Body of pancreas (tissue), 4 donors: ENCODE measurements around the gene LMNA.

Experiments used
- CTCF ChIP-seq, 7 experiments: fragments of 450-650 bp in 4 of 7; fragments of 200-600 bp in 3 of 7; sonication (generic) in 3 of 7; IDR thresholded peaks; one replicate each; pipeline ENCODE4 v1.5.1; 2016 to 2019; ENCODE audit warnings: antibody characterized with exemption in 7 of 7
- POLR2A ChIP-seq, 3 donors: fragments of 450-650 bp; IDR thresholded peaks; one replicate each; pipeline ENCODE4 v1.6.1; 2016; ENCODE audit warnings: antibody characterized with exemption in 3 of 3, mild to moderate bottlenecking in 2 of 3

GRCh38 chr1:156086256-156086662 is 28.3 kb upstream of the LMNA start:
- TF ChIP-seq CTCF (IDR thresholded peaks at IDR 0.05) (no peak), POLR2A (IDR thresholded peaks at IDR 0.05) (peak in 1 of 3 donors; percentile 21)
